ENCODE results near the gene BRIP1. TPM values are rescaled to one million over a fixed set of nuclear protein-coding genes. Genes with fewer than 3 reads are reported as not detected.

The BRIP1 gene
- total RNA-seq, 2 experiments from 2014 or later: 1.0 to 1.9 TPM

GRCh38 chr17:61715348-61715747, 148.0 kb downstream of the BRIP1 start:
- no peaks in the 10 kb centered on the region for H3K27me3 ChIP-seq (ENCODE audit: control insufficient read depth in 1 of 2, insufficient read depth in 2 of 2, low read length in 2 of 2)
- DNase-seq (no peak), ATAC-seq (ENCODE audit: poor library complexity) (no peak)
- TF ChIP-seq, protein P1, sequence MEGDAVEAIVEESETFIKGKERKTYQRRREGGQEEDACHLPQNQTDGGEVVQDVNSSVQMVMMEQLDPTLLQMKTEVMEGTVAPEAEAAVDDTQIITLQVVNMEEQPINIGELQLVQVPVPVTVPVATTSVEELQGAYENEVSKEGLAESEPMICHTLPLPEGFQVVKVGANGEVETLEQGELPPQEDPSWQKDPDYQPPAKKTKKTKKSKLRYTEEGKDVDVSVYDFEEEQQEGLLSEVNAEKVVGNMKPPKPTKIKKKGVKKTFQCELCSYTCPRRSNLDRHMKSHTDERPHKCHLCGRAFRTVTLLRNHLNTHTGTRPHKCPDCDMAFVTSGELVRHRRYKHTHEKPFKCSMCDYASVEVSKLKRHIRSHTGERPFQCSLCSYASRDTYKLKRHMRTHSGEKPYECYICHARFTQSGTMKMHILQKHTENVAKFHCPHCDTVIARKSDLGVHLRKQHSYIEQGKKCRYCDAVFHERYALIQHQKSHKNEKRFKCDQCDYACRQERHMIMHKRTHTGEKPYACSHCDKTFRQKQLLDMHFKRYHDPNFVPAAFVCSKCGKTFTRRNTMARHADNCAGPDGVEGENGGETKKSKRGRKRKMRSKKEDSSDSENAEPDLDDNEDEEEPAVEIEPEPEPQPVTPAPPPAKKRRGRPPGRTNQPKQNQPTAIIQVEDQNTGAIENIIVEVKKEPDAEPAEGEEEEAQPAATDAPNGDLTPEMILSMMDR (IDR thresholded peaks at IDR 0.05): no peak
- Mint-ChIP-seq H3K9me3 (peaks cover 13% of the 10 kb centered on the region), H3K4me1 (ENCODE audit: low read depth) (no peaks in the 10 kb centered on the region), H3K36me3 (ENCODE audit: low read depth) (peaks cover 34% of the 10 kb centered on the region), H3K27ac (no peak overlapping the region), H3K27me3 (no peaks in the 10 kb centered on the region), H3K4me3 (no peak overlapping the region)
- no peak overlapping the region for H3K27ac ChIP-seq (ENCODE audit: low read depth in 1 of 2, low read length in 2 of 2)
- POLR2A ChIA-PET: no interaction called here
- CTCF ChIA-PET: no interaction called here
- no peaks in the 10 kb centered on the region for H3K36me3 ChIP-seq (ENCODE audit: insufficient read depth, low read length)
- intact Hi-C loops (cut with DNase I, micrococcal nuclease): no loop called here
- peaks cover 7 to 12% of the 10 kb centered on the region in 2 experiments for H3K9me3 ChIP-seq (ENCODE audit: control insufficient read depth in 1 of 2, insufficient read depth in 1 of 2, low read length in 2 of 2)
- no peak overlapping the region for H3K4me3 ChIP-seq (ENCODE audit: low read length)
- H3K4me1 ChIP-seq (ENCODE audit: insufficient read depth, low read length): no peaks in the 10 kb centered on the region

DNA sequence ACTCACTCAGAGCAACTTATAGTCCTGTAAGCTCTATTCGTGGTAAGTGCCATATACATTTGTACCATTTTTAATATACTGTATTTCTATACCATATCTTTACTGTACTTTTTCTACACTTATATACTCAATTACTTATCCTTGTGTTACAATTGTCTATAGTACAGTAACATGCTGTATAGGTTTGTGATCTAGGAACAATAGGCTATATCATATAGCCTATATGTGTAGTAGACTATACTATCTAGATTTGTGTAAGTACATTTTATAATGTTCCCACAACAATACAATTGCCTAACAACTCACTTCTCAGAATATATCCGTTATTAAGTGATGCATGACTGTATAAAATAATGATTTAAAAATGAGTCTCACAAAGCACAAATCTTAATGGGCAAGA, 149.0 kb downstream of the BRIP1 start:
- peaks cover 13% of the 10 kb centered on the region for H3K9me3 Mint-ChIP-seq
- no peaks in the 10 kb centered on the region for H3K4me1 Mint-ChIP-seq (ENCODE audit: low read depth)
- Histone ChIP-seq H3K4me3 (ENCODE audit: low read length) (no peak overlapping the region), H3K4me1 (ENCODE audit: insufficient read depth, low read length) (no peaks in the 10 kb centered on the region), H3K27me3 (ENCODE audit: control insufficient read depth in 1 of 2, insufficient read depth in 2 of 2, low read length in 2 of 2) (no peaks in the 10 kb centered on the region), H3K9me3 (ENCODE audit: control insufficient read depth in 1 of 2, insufficient read depth in 1 of 2, low read length in 2 of 2) (peaks cover 1 to 12% of the 10 kb centered on the region in 2 experiments), H3K36me3 (ENCODE audit: insufficient read depth, low read length) (no peaks in the 10 kb centered on the region), H3K27ac (ENCODE audit: low read depth in 1 of 2, low read length in 2 of 2) (no peak overlapping the region)
- no peak overlapping the region for H3K27ac Mint-ChIP-seq
- no peak for ATAC-seq (ENCODE audit: poor library complexity)
- H3K27me3 Mint-ChIP-seq: no peaks in the 10 kb centered on the region
- peaks cover 37% of the 10 kb centered on the region for H3K36me3 Mint-ChIP-seq (ENCODE audit: low read depth)
- DNase-seq: no peak
- H3K4me3 Mint-ChIP-seq: no peak overlapping the region
- ChIA-PET POLR2A (interaction anchor here (0.7 kb wide), 1 partner anchor 25 kb away, joined by 3 read pairs; no protein-coding TSS in a partner anchor), CTCF (interaction anchor here (0.7 kb wide), 1 partner anchor 54 kb away, joined by 3 read pairs; no protein-coding TSS in a partner anchor)
- TF ChIP-seq, protein P1 (IDR thresholded peaks at IDR 0.05): no peak
- intact Hi-C loops (cut with DNase I, micrococcal nuclease): no loop called here

GRCh38 chr17:61713035-61713434, 150.3 kb downstream of the BRIP1 start:
- Mint-ChIP-seq H3K4me1 (ENCODE audit: low read depth) (no peaks in the 10 kb centered on the region), H3K4me3 (no peak overlapping the region), H3K27ac (no peak overlapping the region), H3K9me3 (peaks cover 12% of the 10 kb centered on the region), H3K27me3 (no peaks in the 10 kb centered on the region), H3K36me3 (ENCODE audit: low read depth) (peaks cover 33% of the 10 kb centered on the region)
- intact Hi-C loops (cut with DNase I, micrococcal nuclease): no loop called here
- H3K27me3 ChIP-seq (ENCODE audit: control insufficient read depth in 1 of 2, insufficient read depth in 2 of 2, low read length in 2 of 2): no peaks in the 10 kb centered on the region
- ChIA-PET CTCF (interaction anchor here (1.0 kb wide), 1 partner anchor 9 kb away, joined by 3 read pairs; no protein-coding TSS in a partner anchor), POLR2A (no interaction called here)
- peaks cover 0 to 3% of the 10 kb centered on the region in 2 experiments for H3K9me3 ChIP-seq (ENCODE audit: control insufficient read depth in 1 of 2, insufficient read depth in 1 of 2, low read length in 2 of 2)
- no peak for DNase-seq
- no peaks in the 10 kb centered on the region for H3K4me1 ChIP-seq (ENCODE audit: insufficient read depth, low read length)
- H3K4me3 ChIP-seq (ENCODE audit: low read length): no peak overlapping the region
- TF ChIP-seq, protein P1 (IDR thresholded peaks at IDR 0.05): no peak
- H3K27ac ChIP-seq (ENCODE audit: low read depth in 1 of 2, low read length in 2 of 2): no peak overlapping the region
- no peaks in the 10 kb centered on the region for H3K36me3 ChIP-seq (ENCODE audit: insufficient read depth, low read length)
- no peak for ATAC-seq (ENCODE audit: poor library complexity)

Measured in CD4-positive, alpha-beta T cell (primary cell).